GM06990 (cell line): ENCODE results near the gene HCN4.
A peak's percentile ranks its signal among the peaks of the same experiment; 100 is the strongest.

ENCODE experiments used
- DNase-seq: peaks from one replicate; pipeline ENCODE4 v3.0.0-alpha.2; 2011; ENCODE audit not compliant: insufficient read length; ENCODE audit errors: extremely low read depth
- H3K27me3 ChIP-seq: replicated peaks from 2 replicates; pipeline ENCODE4 v1.6.0; 2011; ENCODE audit warnings: low read length; ENCODE audit not compliant: control insufficient read depth, insufficient read depth
- H3K36me3 ChIP-seq: 2 replicates; pipeline ENCODE4 v1.5.1; 2011; ENCODE audit warnings: low read length; ENCODE audit not compliant: control insufficient read depth, insufficient read depth
- H3K4me3 ChIP-seq: replicated peaks from 2 replicates; pipeline ENCODE4 v1.5.1; 2011; ENCODE audit warnings: low read depth, mild to moderate bottlenecking, control low read depth, low read length
- TF ChIP-seq, protein P1 (sequence below): IDR thresholded peaks from 2 replicates; pipeline ENCODE4 v1.5.1; 2011; ENCODE audit warnings: low read length, control low read depth, mild to moderate bottlenecking, inconsistent platforms; ENCODE audit not compliant: insufficient read depth, poor library complexity, severe bottlenecking

Gene HCN4

DNA sequence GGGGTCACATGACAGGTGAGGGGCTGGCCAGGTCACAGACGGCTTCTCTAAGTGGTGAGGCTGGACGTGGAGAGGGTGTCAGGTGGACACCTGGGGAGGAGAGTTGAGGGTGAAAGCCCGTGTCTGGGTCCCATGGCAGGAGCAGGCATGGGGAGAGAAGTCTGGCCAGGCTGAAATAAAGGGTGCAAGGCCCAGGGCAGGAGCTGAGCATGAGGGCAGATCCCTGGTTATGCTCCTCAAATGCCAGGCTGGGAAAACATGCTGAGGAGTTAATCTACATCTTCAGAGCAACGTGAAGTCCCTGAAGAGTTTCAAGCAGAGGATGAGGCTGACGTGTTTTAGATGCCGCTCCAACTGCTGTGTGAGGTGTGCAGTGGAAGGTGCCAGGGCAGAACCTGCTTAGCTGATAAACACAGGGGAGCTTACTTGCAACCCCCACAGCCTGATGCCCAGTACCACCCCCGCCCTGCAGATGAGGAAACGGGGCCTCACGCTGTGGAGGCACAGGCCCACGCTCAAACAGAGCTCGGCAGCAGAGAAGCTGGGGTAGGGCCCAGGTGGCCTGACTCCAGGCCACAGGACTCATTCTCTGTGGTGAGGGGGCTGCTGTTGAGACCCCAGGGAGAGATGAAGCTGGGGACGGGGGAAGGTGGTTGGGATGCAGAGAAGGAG is 40.5 kb downstream of the HCN4 start:
- TF ChIP-seq, protein P1, sequence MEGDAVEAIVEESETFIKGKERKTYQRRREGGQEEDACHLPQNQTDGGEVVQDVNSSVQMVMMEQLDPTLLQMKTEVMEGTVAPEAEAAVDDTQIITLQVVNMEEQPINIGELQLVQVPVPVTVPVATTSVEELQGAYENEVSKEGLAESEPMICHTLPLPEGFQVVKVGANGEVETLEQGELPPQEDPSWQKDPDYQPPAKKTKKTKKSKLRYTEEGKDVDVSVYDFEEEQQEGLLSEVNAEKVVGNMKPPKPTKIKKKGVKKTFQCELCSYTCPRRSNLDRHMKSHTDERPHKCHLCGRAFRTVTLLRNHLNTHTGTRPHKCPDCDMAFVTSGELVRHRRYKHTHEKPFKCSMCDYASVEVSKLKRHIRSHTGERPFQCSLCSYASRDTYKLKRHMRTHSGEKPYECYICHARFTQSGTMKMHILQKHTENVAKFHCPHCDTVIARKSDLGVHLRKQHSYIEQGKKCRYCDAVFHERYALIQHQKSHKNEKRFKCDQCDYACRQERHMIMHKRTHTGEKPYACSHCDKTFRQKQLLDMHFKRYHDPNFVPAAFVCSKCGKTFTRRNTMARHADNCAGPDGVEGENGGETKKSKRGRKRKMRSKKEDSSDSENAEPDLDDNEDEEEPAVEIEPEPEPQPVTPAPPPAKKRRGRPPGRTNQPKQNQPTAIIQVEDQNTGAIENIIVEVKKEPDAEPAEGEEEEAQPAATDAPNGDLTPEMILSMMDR, result no peak
- no peak for DNase-seq
- Histone ChIP-seq H3K36me3 (no peaks in the 10 kb centered on the region), H3K4me3 (no peak overlapping the region), H3K27me3 (no peaks in the 10 kb centered on the region)

DNA sequence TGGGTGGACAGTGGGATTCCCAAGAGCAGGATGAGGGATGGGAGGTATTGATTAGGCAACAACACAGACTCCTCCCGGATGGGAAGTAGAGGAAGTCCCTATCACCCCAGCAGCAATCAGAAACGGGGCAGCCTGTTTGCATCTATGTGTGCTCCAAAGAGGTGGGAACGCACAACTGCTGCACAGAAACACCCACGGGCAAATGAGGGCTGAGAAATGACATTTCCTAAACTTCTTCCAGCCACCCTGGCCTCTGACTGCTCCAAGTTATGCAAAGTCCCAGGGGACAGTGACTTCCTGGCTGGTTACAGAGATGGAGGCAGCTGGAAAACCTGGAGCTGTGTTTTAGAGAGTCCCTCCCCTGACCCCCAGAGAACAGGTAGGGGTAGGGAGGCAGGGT is 42.6 kb downstream of the HCN4 start:
- Histone ChIP-seq H3K4me3 (no peak overlapping the region), H3K27me3 (no peaks in the 10 kb centered on the region), H3K36me3 (no peaks in the 10 kb centered on the region)
- DNase-seq, result no peak
- TF ChIP-seq, protein P1, result no peak

DNA sequence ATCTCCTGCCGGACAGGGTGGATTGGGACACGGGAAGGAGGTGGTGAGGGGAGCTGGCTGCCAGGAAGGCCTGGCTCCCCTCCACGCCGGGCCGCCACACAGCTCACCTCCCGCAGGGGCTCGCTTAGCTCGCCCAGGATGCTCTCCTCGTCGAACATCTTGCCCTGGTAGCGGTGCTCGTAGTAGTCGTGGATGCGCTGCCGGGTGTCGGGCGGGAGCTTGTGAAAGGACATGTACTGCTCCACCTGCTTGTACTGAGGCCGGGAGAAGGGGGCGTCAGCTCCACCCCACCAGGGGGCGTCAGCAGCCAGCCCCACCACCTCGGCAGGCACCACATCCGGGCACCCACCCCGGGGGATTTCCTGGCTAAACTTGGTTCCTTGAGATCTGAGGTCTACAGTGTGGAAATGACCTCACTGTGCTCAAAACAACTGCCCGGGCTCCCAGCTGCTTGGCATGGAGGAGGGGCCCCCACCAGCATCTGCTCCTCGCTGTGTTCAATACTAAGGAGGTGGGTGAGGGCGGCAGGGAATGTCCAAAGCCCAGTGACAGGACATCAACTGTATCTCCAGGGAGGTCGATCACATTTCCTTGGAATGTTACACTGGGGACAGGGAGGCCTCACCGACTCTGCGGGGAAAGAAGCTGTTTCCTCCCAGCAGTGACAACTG is 43.4 kb downstream of the HCN4 start:
- H3K27me3 ChIP-seq, result no peaks in the 10 kb centered on the region
- TF ChIP-seq, protein P1, result peak; percentile 74
- peak overlapping the region; percentile 29; the same call in 1 of the 2 replicates for H3K4me3 ChIP-seq
- peak; percentile 63 for DNase-seq
- no peaks in the 10 kb centered on the region for H3K36me3 ChIP-seq

DNA sequence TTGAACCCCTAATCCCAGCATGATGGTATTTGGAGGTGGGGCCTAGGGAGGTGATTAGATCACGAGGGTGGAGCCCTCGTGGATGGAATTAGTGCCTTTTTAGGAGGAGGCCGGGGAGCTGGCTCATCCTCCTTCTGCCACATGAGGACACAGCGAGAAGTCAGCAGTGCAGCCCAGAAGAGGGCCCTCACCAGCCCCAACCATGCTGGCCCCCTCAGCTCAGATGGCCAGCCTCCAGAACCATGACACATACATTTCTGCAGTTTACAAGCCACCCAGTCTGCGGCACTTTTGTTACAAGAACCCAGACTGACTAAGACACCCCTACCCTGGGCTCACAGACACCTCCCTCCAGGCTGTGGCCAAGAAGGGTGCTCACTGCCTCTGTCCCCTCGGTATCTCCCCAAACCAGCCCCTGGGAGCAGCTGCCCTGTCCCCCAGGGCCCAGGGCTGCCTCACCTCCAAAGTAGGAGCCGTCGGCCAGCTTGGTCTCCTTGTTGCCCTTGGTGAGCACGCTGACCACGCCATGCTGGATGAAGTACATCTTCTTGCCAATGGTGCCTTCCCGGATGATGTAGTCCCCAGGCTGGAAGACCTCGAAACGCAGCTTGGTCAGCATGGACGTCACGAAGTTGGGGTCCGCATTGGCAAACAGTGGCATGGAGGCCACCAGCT is 44.1 kb downstream of the HCN4 start:
- no peak for DNase-seq
- TF ChIP-seq, protein P1, result no peak
- Histone ChIP-seq H3K27me3 (no peaks in the 10 kb centered on the region), H3K4me3 (no peak overlapping the region), H3K36me3 (no peaks in the 10 kb centered on the region)

DNA sequence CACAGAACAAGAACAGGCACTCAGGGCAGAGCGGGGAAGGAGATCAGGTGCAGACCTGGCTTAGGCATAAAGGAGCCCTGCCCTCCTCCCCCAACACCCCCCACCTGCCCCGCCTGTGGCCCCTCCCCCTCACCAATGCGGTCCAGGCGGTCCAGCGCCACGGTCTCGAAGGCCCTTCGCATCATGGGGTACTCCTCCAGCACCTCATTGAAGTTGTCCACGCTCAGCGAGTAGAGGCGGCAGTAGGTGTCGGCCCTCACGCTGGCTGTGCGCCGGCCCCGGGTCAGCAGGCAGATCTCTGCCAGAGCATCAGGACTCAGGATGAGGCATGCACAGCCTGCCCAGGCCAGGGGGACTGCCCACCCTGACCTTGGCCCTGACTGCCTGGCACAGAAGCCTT is 44.8 kb downstream of the HCN4 start:
- no peak for DNase-seq
- no peaks in the 10 kb centered on the region for H3K36me3 ChIP-seq
- no peak overlapping the region for H3K4me3 ChIP-seq
- TF ChIP-seq, protein P1, result no peak
- H3K27me3 ChIP-seq, result no peaks in the 10 kb centered on the region
